ENCODE results near the gene RTL5. TPM values are rescaled to one million over a fixed set of nuclear protein-coding genes. Genes with fewer than 3 reads are reported as not detected.

Gene RTL5
- total RNA-seq, 1 donor from 2014 or later = 4.4 TPM

DNA sequence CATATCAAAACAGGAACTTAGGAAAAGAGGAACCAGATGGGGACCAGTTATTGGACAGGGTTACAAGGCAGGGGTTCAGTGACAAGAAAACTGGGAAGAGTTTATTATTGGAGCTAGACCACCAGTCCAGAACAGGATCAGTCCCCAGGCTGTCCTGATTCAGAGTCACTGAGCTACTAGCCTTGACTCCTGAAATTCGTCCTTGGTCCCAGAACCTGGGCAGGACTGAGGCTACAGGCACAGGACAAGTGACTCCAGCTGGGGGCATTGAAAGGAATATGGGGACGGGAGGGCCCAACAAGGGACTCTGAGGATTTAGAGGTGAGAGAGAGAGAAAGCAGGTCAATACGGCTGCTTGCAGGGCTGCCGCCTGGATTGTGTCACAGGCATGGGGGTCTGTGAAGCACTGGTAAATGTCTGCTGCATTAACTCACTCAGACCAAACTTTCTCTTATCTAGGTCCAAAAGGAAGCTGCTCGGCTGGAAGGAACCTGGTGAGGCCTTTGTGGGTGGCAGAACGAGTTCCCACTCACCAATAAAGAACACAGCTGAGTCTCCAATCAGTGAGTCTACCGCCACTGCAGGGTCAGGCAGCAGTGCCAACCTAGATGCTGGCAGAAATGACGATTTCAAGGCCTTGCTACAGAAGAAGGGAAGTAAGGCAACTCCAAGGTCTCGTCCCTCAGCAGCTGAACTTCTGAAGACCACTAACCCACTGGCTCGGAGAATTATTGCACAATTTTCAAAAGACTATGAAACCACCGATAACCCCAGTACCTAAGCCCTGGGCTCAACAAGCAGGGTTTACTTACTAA is 11.3 kb upstream of the RTL5 start:
- intact Hi-C loops (cut with DNase I) = no loop called here
- no peaks in the 10 kb centered on the region for H3K27me3 ChIP-seq

DNA sequence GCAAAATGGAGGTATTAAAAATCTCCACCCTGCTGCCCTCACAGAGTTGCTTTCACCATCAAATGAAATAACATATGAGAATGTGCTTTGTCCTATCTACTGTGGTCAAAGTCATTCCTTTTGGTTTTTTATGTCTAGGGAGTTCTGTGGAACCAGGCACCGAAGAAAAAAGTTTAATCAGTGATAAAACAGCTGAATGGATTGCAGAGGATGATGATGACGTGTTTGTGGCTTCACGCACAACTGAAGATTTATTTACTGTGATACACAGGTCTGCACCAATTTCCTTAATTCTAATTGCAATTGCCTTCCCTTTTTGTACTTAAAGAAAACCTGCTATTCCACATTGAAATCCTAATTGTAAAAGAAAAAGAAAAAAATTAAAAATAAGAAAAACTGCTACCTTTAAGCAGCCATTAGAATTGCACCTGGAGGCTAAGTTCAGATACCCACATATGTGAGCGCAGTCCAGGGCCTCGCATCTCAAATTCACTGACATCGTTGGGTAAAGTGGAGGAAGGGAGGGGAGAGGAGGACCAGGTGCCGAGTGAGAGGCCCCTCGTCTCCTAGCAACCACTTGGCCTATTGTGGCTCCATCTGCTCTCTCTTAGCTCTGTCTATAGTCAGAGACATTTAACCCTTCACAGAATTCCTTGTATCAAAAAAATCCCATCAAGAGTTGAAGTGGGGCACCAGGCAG is 10.5 kb upstream of the RTL5 start:
- intact Hi-C loops (cut with DNase I) = no loop called here
- Histone ChIP-seq H3K27ac (no peak overlapping the region), H3K27me3 (no peaks in the 10 kb centered on the region), H3K36me3 (no peaks in the 10 kb centered on the region), H3K4me1 (no peaks in the 10 kb centered on the region), H3K9me3 (no peaks in the 10 kb centered on the region), H3K4me3 (no peak overlapping the region)
- DNase-seq (ENCODE audit: extremely low spot score in 2 of 2) = no peak
- TF ChIP-seq, protein P1, sequence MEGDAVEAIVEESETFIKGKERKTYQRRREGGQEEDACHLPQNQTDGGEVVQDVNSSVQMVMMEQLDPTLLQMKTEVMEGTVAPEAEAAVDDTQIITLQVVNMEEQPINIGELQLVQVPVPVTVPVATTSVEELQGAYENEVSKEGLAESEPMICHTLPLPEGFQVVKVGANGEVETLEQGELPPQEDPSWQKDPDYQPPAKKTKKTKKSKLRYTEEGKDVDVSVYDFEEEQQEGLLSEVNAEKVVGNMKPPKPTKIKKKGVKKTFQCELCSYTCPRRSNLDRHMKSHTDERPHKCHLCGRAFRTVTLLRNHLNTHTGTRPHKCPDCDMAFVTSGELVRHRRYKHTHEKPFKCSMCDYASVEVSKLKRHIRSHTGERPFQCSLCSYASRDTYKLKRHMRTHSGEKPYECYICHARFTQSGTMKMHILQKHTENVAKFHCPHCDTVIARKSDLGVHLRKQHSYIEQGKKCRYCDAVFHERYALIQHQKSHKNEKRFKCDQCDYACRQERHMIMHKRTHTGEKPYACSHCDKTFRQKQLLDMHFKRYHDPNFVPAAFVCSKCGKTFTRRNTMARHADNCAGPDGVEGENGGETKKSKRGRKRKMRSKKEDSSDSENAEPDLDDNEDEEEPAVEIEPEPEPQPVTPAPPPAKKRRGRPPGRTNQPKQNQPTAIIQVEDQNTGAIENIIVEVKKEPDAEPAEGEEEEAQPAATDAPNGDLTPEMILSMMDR (IDR thresholded peaks at IDR 0.05) = no peak
- no peak for TF ChIP-seq POLR2A (IDR thresholded peaks at IDR 0.05)
- no peak for TF ChIP-seq POLR2AphosphoS5 (IDR thresholded peaks at IDR 0.05; ENCODE audit: insufficient read depth in 1 of 2, low read depth in 1 of 2)

More for the DNA sequence above, 11.3 kb upstream of the RTL5 start:
- Histone ChIP-seq H3K4me3 (no peak overlapping the region), H3K4me1 (no peaks in the 10 kb centered on the region), H3K9me3 (no peaks in the 10 kb centered on the region), H3K36me3 (no peaks in the 10 kb centered on the region), H3K27ac (no peak overlapping the region)
- no peak for DNase-seq (ENCODE audit: extremely low spot score in 2 of 2)
- TF ChIP-seq, protein P1 (IDR thresholded peaks at IDR 0.05) = no peak
- TF ChIP-seq POLR2A (IDR thresholded peaks at IDR 0.05) = no peak
- no peak for TF ChIP-seq POLR2AphosphoS5 (IDR thresholded peaks at IDR 0.05; ENCODE audit: insufficient read depth in 1 of 2, low read depth in 1 of 2)

DNA sequence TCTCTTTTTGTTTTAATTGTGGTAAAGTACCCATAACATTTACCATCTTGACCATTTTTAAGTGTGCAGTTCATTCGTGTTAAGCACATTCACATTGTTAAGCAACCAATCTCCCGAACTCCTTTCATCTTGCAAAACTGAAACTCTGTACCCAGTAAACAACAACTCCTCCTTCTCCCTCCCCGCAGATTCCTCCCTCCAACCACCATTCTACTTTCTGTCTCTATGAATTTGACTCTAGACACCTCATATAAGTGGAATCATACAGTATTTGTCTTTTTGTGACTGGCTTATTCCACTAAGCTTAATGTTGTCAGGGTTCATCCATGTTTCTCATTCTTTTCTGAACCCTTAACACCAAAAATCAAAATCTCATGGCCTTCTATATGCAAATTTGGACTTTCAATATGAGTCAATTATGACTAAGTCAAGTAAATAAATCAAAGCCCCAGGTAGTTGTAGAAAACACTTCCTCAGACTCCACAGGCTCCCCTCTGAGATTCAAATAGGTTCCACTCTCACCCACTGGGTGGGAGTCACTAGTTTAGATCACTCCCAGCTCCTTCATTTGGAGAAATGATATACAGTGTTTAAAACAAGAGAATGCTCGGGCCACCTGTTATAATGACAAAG is 9.8 kb upstream of the RTL5 start:
- H3K9me3 ChIP-seq = no peaks in the 10 kb centered on the region
- no peak overlapping the region for H3K4me3 ChIP-seq
- intact Hi-C loops (cut with DNase I) = no loop called here
- H3K27ac ChIP-seq = no peak overlapping the region
- TF ChIP-seq POLR2A (IDR thresholded peaks at IDR 0.05) (no peak), POLR2AphosphoS5 (IDR thresholded peaks at IDR 0.05; ENCODE audit: insufficient read depth in 1 of 2, low read depth in 1 of 2) (no peak)
- TF ChIP-seq, protein P1 (IDR thresholded peaks at IDR 0.05) = no peak
- no peaks in the 10 kb centered on the region for H3K36me3 ChIP-seq
- H3K27me3 ChIP-seq = no peaks in the 10 kb centered on the region
- DNase-seq (ENCODE audit: extremely low spot score in 2 of 2) = no peak
- H3K4me1 ChIP-seq = no peaks in the 10 kb centered on the region

DNA sequence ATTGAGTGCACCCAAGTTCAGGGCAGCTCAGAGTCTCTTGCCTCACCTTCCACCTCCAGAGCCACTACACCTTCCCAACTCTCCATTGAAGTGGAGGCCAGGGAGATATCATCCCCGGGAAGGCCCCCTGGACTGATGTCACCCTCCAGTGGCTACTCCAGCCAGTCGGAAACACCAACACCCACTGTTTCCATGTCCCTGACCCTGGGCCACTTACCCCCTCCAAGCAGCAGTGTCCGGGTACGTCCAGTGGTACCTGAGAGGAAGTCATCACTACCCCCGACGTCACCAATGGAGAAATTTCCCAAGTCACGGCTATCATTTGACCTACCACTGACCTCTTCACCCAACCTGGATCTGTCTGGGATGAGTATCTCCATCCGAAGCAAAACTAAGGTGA is 7.8 kb upstream of the RTL5 start:
- Histone ChIP-seq H3K27ac (no peak overlapping the region), H3K4me1 (no peaks in the 10 kb centered on the region), H3K4me3 (no peak overlapping the region), H3K27me3 (no peaks in the 10 kb centered on the region), H3K9me3 (no peaks in the 10 kb centered on the region), H3K36me3 (no peaks in the 10 kb centered on the region)
- DNase-seq (ENCODE audit: extremely low spot score in 2 of 2) = peak in 1 of 2 donors; percentile 78
- intact Hi-C loops (cut with DNase I) = no loop called here
- TF ChIP-seq, protein P1 (IDR thresholded peaks at IDR 0.05) = no peak
- TF ChIP-seq POLR2AphosphoS5 (IDR thresholded peaks at IDR 0.05; ENCODE audit: insufficient read depth in 1 of 2, low read depth in 1 of 2) (no peak), POLR2A (IDR thresholded peaks at IDR 0.05) (no peak)
